22Rv1 (cell line): ENCODE measurements around the gene LINC00237.

Experiments
- H3K27ac ChIP-seq: fragments of 450-650 bp; 2 replicates; pipeline ENCODE4 v1.5.1; 2017
- ZFX ChIP-seq: fragments of 450-650 bp; IDR thresholded peaks from 2 replicates; pipeline ENCODE4 v1.6.1; 2017; ENCODE audit warnings: antibody characterized with exemption, borderline replicate concordance
- TF ChIP-seq, protein P1 (sequence below): fragments of 450-650 bp; IDR thresholded peaks from 2 replicates; pipeline ENCODE4 v1.5.1; 2017; ENCODE audit warnings: mild to moderate bottlenecking

The LINC00237 gene

GRCh38 chr20:21133917-21134622, 27.9 kb upstream of the LINC00237 start:
- TF ChIP-seq ZFX, result no peak
- TF ChIP-seq, protein P1, sequence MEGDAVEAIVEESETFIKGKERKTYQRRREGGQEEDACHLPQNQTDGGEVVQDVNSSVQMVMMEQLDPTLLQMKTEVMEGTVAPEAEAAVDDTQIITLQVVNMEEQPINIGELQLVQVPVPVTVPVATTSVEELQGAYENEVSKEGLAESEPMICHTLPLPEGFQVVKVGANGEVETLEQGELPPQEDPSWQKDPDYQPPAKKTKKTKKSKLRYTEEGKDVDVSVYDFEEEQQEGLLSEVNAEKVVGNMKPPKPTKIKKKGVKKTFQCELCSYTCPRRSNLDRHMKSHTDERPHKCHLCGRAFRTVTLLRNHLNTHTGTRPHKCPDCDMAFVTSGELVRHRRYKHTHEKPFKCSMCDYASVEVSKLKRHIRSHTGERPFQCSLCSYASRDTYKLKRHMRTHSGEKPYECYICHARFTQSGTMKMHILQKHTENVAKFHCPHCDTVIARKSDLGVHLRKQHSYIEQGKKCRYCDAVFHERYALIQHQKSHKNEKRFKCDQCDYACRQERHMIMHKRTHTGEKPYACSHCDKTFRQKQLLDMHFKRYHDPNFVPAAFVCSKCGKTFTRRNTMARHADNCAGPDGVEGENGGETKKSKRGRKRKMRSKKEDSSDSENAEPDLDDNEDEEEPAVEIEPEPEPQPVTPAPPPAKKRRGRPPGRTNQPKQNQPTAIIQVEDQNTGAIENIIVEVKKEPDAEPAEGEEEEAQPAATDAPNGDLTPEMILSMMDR, result no peak
- H3K27ac ChIP-seq, result no peak overlapping the region

DNA sequence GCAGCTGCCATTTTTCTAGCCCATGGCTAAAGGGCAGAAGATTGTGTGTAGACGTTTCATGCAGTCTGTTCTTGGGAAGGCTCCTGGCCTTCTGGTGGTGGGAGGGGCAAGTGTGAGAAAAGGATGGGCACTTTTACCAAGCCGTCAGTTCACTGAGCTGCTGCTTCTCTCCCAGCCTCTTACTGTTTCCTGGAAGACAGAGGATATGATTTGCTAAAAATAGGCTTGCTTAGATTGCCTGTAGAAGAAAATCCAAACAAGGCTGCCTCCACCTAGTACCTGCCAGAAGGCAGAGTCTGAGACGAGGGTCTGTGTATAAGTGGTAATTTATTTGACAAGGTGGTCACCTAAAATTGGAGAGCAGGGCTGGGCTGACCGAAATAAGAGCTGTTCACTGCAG, 27.2 kb upstream of the LINC00237 start:
- no peak overlapping the region for H3K27ac ChIP-seq
- no peak for TF ChIP-seq ZFX
- TF ChIP-seq, protein P1, result no peak

- no peak overlapping the region for H3K27ac ChIP-seq
- TF ChIP-seq, protein P1, result 0 out of 2 replicates have a peak, but pooled peaks have one; percentile 4
- TF ChIP-seq ZFX, result no peak
These were observed 23.7 kb upstream of the LINC00237 start for GRCh38 chr20:21129861-21130260.

GRCh38 chr20:21127201-21127981, 21.2 kb upstream of the LINC00237 start:
- H3K27ac ChIP-seq, result no peak overlapping the region
- TF ChIP-seq, protein P1, result no peak
- TF ChIP-seq ZFX, result no peak

DNA sequence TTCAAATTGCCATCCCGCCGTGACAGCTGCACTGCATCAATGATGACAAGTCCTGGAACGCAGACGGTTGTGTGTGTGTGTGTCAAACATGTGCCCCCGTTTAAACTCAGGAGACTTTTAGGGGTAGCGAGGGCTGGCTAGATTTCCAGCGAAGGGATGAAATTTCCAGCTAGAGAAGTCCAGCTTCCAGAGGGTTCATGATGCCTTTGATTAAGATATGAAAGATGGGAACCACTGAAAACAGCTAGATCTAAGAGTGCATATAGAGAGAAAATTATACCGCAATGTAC, 20.4 kb upstream of the LINC00237 start:
- H3K27ac ChIP-seq, result no peak overlapping the region
- no peak for TF ChIP-seq ZFX
- TF ChIP-seq, protein P1, result no peak

- no peak for TF ChIP-seq ZFX
- TF ChIP-seq, protein P1, result peak; percentile 34
- peak within 1 kb of the TSS; percentile 49 for H3K27ac ChIP-seq
These were observed 19.9 kb upstream of the LINC00237 start, which contains the start of gene KIZ for GRCh38 chr20:21125849-21126580. TSS of gene KIZ (plus strand) at chr20:21126082. CDS start at chr20:21126116, 34 bp downstream.
